ENCODE results near the gene AFG1L.

GRCh38 chr6:108463784-108464183 lies 168.9 kb downstream of the AFG1L start:
- no peak for TF ChIP-seq SPI1 (IDR thresholded peaks at IDR 0.05; ENCODE audit: low read depth, low read length)
- no peak for TF ChIP-seq TAF1 (IDR thresholded peaks at IDR 0.05; ENCODE audit: low read depth, low read length)

All from GM12891 (cell line).